ENCODE data around the gene TAS2R42.

The TAS2R42 gene

GRCh38 chr12:11136075-11136474 is 50.7 kb downstream of the TAS2R42 start:
- H3K27me3 ChIP-seq, result no peaks in the 10 kb centered on the region
- DNase-seq, result no peak
- no peaks in the 10 kb centered on the region for H3K36me3 ChIP-seq
- no peak for TF ChIP-seq CTCF (IDR thresholded peaks at IDR 0.05; ENCODE audit: low read depth, low read length)
- H3K4me3 ChIP-seq (ENCODE audit: low read depth, low read length), result no peak overlapping the region
- H3K4me1 ChIP-seq, result no peaks in the 10 kb centered on the region
- H3K9me3 ChIP-seq, result no peaks in the 10 kb centered on the region
